NOMO-1 treated with DMSO at 0.1 percent for 48 hours (cell line): ENCODE results near the gene POGLUT2.

Experiments
- DNase-seq: peaks from one replicate; lab custom pipeline; 2025; ENCODE audit not compliant: unreplicated experiment; lab: John Stamatoyannopoulos, UW

POGLUT2 gene

GRCh38 chr13:102770435-102770834 is 28.3 kb downstream of the POGLUT2 start:
- DNase-seq = no peak

DNA sequence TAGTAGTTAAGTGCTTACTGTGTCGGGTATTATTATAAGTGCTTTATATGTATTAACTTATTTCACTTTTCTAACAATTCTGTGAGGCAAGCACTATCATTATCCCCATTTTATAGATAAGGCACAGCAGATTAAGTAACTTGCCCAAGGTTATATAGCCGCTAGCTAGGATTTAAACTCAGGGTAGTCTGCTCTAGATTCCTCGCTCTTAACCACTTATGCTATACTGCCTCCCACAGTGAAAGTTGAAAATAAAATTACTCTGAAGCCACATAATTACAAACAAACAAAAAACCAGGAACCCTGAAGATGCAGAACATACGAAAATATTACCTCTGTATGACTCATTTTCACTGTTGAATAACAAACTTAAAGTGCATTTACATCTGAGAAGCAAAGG is 29.1 kb downstream of the POGLUT2 start:
- no peak for DNase-seq

DNA sequence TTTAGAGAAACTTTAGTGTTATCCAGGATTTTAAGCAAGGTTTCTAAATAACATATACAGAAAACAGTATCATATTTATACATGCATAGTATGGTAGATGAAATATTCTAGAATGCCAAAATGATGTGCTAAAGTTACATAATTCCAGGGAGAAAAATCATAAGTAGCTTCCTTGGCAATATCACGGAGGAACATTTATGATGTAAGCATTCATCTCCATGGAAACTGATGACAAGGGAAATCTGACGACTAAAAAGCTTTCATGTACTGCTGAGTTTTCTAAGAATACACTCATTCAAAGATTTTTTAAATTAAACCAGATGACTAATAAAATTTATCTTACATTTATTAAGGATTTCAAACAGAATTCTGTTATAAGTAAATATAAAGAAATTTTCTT is 29.9 kb downstream of the POGLUT2 start:
- DNase-seq = no peak

GRCh38 chr13:102763741-102764140 is 35.0 kb downstream of the POGLUT2 start:
- DNase-seq = no peak

- DNase-seq = no peak
These were observed 37.7 kb downstream of the POGLUT2 start for GRCh38 chr13:102761071-102761470.

- DNase-seq = no peak
These were observed 39.9 kb downstream of the POGLUT2 start for GRCh38 chr13:102758842-102759241.

GRCh38 chr13:102757006-102757405 is 41.8 kb downstream of the POGLUT2 start:
- DNase-seq = no peak

DNA sequence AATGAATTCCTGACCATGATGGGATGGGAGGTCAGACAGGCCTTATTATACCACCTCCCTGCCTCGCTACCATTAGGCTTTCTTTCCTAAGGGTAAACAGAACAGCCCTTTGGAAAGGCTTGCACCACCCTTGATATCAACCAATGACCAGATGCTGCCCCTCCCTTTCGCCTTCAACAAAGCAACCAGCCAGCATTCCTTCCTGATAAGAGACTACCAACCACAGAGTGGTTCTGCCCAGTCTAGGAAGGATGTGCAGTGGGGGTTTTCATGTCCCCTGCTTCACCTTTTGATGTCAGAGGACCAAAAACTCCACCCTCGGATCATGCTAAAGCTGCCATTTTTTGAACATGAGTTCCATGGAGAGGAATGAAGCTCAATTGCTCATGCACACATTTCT is 46.9 kb downstream of the POGLUT2 start:
- no peak for DNase-seq

- no peak for DNase-seq
These were observed 56.3 kb downstream of the POGLUT2 start for GRCh38 chr13:102742506-102742905.

- no peak for DNase-seq
These were observed 56.7 kb downstream of the POGLUT2 start for GRCh38 chr13:102742101-102742500.
